Activated naive CD8-positive, alpha-beta T cell (primary cell): ENCODE measurements around the gene GZMA.
"Not testable (repeated sequence)": the region's sequence is repeated elsewhere in the genome, so short reads cannot be mapped to it uniquely, and the experiment has no call there.

Experiments used
- H3K27ac Mint-ChIP-seq: one replicate; pipeline ENCODE4 v1.8.0; 2021; ENCODE audit warnings: mixed read lengths
- H3K27me3 Mint-ChIP-seq: one replicate; pipeline ENCODE4 v1.8.0; 2021; ENCODE audit warnings: mixed read lengths
- H3K36me3 Mint-ChIP-seq: one replicate; pipeline ENCODE4 v1.8.0; 2021; ENCODE audit warnings: mixed read lengths
- H3K4me1 Mint-ChIP-seq: one replicate; pipeline ENCODE4 v1.8.0; 2021; ENCODE audit warnings: low read depth, mixed read lengths
- H3K4me3 Mint-ChIP-seq: one replicate; pipeline ENCODE4 v1.8.0; 2021; ENCODE audit warnings: mild to moderate bottlenecking, mixed read lengths
- H3K9me3 Mint-ChIP-seq: one replicate; pipeline ENCODE4 v1.8.0; 2021; ENCODE audit warnings: low read depth, mixed read lengths

Gene GZMA

DNA sequence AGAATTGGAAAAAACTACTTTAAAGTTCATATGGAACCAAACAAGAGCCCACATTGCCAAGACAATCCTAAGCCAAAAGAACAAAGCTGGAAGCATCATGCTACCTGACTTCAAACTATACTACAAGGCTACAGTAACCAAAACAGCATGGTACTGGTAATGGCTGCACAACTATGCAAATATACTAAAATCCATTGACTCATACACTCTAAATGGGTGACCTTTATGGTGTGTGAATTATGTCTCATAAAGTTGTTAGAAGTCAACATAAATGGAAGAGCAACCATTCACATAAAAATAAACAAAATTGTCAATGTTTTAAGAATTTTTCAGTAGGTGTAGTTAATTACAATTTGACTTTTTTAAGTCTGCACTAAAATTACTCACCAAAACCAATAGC lies 1.3 kb upstream of the GZMA start:
- peaks cover 28% of the 10 kb centered on the region for H3K36me3 Mint-ChIP-seq
- H3K4me1 Mint-ChIP-seq = peaks cover 92% of the 10 kb centered on the region
- H3K27me3 Mint-ChIP-seq, H3K9me3 Mint-ChIP-seq: not testable (repeated sequence)
- H3K4me3 Mint-ChIP-seq = peak overlapping the region; percentile 82
- peak overlapping the region; percentile 41 for H3K27ac Mint-ChIP-seq

DNA sequence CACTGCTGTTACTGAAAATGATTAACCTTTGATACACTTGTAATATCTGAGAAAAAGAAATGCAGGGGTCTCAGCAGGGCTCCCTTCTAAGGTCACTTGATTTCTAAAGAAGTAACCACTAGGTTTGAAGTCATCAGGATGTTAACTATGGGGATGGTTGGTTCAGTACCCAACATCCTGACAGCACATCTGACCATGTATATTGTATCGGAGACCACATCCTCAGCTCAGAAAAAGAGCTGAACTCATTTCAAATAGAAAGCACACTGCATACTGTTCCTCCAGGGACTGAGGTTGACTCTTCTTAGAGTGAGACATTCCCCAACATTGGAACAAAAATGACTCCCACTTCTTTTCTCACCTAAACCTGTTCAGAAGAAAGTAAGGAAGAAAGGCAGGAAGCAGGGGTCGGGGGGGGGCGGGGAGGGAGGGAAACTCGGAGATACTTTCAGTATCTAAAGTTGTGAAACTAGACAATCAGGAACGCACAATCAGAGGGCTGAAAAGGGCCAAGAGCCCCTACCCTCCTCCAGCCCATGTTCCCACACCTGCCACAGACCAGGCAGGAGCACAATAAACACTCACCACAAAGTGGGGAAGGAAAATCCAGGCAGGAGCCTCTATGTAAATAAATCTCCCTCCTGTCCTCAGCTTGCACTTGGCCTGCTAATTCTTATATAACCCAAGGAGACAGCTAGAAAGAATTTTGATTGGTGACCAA lies 730 bp upstream of the GZMA start:
- peaks cover 25% of the 10 kb centered on the region for H3K36me3 Mint-ChIP-seq
- H3K9me3 Mint-ChIP-seq = peaks cover 5% of the 10 kb centered on the region
- H3K27me3 Mint-ChIP-seq = no peaks in the 10 kb centered on the region
- H3K4me1 Mint-ChIP-seq = peaks cover 90% of the 10 kb centered on the region
- H3K27ac Mint-ChIP-seq = peak overlapping the region; percentile 86
- peak overlapping the region; percentile 82 for H3K4me3 Mint-ChIP-seq

DNA sequence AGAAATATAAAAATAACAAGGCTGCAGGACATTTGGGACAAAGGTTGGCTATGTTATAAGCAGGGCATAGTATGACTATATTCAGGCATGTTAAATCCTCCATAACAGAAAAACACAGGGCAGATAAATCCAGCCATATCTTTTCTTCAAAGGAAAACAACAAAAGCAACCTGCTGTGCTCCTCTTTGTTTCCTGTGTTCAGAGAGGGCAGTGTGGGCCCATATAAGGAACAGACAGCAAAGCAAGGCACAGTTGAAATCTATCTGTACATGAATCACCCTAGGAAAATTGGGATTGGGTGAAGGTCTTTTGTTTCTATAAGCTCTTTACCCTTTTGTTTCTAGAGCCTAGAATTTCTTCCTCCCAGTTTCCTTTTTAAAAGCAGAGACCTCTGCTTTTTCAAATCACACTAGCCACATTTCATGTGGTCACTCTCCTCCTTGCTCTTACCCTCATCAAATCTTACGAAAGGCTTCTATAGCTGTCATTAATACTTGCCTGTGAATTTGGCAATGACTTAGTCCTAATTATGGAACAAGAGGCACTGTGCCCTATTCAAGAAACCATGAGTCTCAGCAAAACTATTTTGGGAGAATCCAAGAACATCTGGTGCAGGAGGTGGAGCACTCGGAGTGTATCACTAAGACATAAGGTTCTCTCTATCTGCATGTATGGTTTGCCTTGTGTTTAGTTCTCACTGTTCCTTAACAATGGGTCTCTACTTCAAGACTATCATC lies 1.8 kb downstream of the GZMA start:
- Mint-ChIP-seq H3K4me3 (peak overlapping the region; percentile 47), H3K4me1 (peaks cover 65% of the 10 kb centered on the region), H3K27me3 (no peaks in the 10 kb centered on the region), H3K27ac (no peak overlapping the region), H3K36me3 (peaks cover 12% of the 10 kb centered on the region), H3K9me3 (no peaks in the 10 kb centered on the region)

DNA sequence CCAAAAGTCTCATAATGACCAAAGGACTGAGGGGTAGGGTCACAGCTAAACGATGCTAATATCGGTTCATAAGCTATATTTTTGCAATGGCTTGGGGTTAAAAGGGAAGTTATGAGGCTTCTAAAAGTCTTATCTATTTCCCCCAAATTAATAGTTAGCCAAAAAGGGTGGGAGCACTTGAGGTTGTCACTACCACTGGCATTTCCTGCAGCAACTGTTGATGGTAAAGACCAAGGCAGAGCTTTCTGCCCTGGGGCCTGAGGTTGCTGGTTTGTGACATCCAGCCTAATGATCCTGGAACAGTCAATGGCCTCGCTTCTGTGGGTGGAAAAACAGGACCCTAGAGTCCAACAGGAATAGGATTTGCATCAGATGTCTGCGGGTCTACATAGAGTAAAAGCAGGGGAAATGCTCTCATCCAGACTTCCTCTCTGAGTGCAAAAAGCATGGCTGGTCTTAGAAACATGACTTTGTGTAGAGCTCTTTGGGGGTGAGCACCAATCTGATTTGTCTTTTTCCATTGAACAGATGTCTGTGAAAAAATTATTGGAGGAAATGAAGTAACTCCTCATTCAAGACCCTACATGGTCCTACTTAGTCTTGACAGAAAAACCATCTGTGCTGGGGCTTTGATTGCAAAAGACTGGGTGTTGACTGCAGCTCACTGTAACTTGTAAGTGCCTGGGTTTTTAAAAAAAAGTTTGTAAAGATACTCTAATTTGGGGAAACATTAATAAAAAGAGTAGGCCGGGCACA lies 2.7 kb downstream of the GZMA start:
- Mint-ChIP-seq H3K4me1 (peaks cover 56% of the 10 kb centered on the region), H3K27ac (no peak overlapping the region), H3K4me3 (no peak overlapping the region)

DNA sequence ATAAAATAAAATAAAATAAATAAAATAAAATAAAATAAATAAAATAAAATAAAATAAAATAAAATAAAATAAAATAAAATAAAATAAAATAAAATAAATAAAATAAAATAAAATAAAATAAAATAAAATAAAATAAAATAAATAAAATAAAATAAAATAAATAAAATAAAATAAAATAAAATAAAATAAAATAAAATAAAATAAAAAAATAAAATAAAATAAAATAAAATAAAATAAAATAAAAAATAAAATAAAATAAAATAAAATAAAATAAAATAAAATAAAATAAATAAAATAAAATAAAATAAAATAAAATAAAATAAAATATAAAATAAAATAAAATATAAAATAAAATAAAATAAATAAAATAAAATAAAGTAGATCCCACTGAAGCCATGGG lies 3.5 kb downstream of the GZMA start:
- H3K36me3 Mint-ChIP-seq, H3K27ac Mint-ChIP-seq, H3K27me3 Mint-ChIP-seq, H3K9me3 Mint-ChIP-seq, H3K4me3 Mint-ChIP-seq: not testable (repeated sequence)
- peaks cover 47% of the 10 kb centered on the region for H3K4me1 Mint-ChIP-seq

More for the DNA sequence above, 2.7 kb downstream of the GZMA start:
- H3K9me3 Mint-ChIP-seq = no peaks in the 10 kb centered on the region
- peaks cover 8% of the 10 kb centered on the region for H3K36me3 Mint-ChIP-seq
- H3K27me3 Mint-ChIP-seq = no peaks in the 10 kb centered on the region

DNA sequence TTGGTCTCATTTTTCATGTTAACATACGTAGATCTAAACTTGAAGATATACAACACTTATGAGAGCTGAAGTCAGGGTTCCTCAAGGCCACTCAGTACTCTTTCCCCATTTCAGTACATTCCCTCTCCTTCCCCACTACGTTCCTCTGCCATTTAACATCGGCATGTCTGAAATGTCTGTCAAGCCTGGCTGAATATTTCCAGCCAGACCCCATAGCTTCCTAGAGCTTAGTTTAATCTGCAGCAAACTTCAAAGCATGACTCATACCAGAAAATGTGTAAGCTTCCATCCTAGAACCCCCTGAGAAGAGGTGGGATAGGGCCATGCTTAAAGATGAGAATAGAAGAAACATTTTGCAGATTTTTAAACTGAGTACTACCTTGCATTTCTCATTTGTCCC lies 6.2 kb downstream of the GZMA start:
- H3K27me3 Mint-ChIP-seq = no peaks in the 10 kb centered on the region
- no peak overlapping the region for H3K4me3 Mint-ChIP-seq
- H3K4me1 Mint-ChIP-seq = peaks cover 37% of the 10 kb centered on the region
- no peak overlapping the region for H3K27ac Mint-ChIP-seq
- H3K36me3 Mint-ChIP-seq = peaks cover 2% of the 10 kb centered on the region
- H3K9me3 Mint-ChIP-seq = no peaks in the 10 kb centered on the region

DNA sequence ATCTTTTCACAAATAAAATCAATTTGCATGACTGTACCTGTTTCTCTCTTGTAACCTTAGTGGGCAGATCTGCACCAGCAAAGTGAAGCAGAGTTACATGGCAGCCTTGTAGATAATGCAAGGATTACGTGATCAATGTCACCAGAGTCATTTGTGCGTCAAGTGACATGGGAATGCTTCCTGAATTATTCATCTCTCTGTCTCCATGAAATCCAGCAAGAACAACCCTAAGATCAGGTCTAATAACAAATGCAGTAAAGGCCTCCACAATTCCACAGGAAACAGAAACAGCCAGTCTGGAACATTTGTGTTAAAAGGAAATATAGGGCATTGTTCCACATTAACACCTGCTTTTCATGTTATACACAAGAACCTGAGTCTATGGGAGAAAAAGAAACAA lies 7.8 kb downstream of the GZMA start:
- Mint-ChIP-seq H3K27me3 (peaks cover 2% of the 10 kb centered on the region), H3K36me3 (peaks cover 2% of the 10 kb centered on the region), H3K27ac (no peak overlapping the region), H3K4me1 (peaks cover 25% of the 10 kb centered on the region), H3K9me3 (no peaks in the 10 kb centered on the region), H3K4me3 (no peak overlapping the region)

DNA sequence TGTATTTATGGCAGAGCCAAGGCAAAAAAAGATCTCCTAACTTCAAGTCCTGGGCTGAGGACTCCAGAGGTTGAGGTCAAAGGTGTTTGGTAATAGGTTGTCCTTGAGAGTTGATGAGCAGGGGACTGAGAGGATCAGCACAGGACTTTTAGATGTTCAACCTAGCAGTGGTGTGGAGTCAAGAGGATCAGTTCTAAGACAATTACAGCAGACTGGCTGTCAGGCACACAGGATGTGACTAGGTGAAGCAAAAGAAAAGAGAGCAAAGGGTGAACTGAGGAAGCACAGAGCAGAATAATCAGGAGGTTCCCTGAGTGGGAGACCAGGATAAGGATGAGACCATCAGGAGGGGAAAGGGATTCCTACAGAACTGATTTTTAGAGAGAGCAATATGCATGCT lies 10.9 kb downstream of the GZMA start:
- H3K4me1 Mint-ChIP-seq = peaks cover 18% of the 10 kb centered on the region
- no peak overlapping the region for H3K27ac Mint-ChIP-seq
- no peaks in the 10 kb centered on the region for H3K36me3 Mint-ChIP-seq
- H3K4me3 Mint-ChIP-seq = no peak overlapping the region
- H3K27me3 Mint-ChIP-seq = peaks cover 2% of the 10 kb centered on the region
- no peaks in the 10 kb centered on the region for H3K9me3 Mint-ChIP-seq

DNA sequence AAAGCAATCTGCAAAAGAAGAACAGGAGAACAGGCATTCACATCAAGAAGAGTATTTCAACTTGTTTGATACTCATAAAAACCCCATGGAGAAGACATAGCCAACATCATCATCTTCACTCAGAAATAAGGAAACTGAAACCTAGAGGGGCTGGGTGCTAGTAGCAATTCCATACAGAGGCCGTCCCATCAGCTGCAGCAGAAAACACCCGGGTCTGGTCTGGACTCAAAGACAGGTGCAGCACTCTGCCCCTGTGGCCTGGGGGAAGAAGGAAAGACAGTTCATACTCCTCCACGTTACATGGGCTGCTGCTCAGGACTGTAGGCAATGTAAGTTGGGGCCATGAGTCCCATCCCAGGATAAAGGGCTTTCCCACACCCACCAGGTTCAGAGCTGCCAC lies 11.6 kb downstream of the GZMA start:
- peaks cover 2% of the 10 kb centered on the region for H3K27me3 Mint-ChIP-seq
- H3K4me3 Mint-ChIP-seq = no peak overlapping the region
- no peak overlapping the region for H3K27ac Mint-ChIP-seq
- H3K4me1 Mint-ChIP-seq = peaks cover 18% of the 10 kb centered on the region
- no peaks in the 10 kb centered on the region for H3K36me3 Mint-ChIP-seq
- H3K9me3 Mint-ChIP-seq = no peaks in the 10 kb centered on the region

DNA sequence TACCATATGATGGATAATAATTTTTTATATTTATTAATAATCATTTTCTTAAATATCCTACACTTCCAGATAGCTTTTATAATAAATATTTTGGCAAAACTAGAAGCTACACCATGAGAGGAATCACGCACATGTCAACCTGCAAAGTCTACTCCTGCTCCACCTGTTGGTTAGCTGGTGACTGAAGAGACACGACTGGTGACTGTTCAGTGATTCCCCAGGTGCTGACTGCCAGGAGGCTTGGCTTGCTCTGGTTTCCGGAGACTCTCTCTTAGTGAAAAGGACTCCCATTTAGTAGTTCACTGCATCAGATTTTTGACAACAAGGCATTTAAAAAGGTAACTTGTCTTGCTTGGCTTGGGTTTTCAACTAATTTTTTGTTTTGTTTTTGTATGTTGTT lies 20.9 kb downstream of the GZMA start:
- Mint-ChIP-seq H3K27ac (no peak overlapping the region), H3K4me3 (no peak overlapping the region)

DNA sequence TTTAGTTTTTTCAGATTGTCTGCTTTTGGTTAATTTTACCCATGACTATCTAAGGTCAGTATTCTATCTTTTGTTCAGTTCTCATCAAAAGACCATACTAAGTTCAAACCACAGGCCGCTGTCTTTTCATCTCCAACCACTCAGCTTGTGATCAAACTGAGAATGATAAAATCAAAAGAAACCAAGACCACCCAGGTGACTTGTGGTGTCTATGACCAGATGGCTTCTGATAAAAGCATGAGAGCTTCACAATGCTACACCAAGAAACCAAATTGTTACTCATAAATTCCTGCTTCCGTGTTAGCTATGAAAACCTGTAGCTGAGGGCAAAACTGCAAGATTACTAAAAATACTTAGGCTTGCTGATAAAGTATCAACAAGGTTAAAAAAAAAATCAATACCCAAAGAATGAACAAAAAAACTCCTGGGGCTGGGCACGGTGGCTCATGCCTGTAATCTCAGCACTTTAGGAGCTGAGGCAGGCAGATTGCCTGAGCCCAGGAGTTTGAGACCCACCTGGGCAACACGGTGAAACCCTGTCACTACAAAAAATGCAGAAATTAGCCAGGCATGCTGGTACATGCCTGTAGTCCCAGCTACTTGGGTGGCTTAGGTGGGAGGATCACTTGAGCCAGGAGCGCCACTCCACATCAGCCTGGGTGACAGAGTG lies 31.7 kb downstream of the GZMA start:
- peaks cover 2% of the 10 kb centered on the region for H3K27me3 Mint-ChIP-seq

More for the DNA sequence above, 20.9 kb downstream of the GZMA start:
- H3K9me3 Mint-ChIP-seq = no peaks in the 10 kb centered on the region
- H3K27me3 Mint-ChIP-seq = no peaks in the 10 kb centered on the region
- peaks cover 2% of the 10 kb centered on the region for H3K4me1 Mint-ChIP-seq
- no peaks in the 10 kb centered on the region for H3K36me3 Mint-ChIP-seq

DNA sequence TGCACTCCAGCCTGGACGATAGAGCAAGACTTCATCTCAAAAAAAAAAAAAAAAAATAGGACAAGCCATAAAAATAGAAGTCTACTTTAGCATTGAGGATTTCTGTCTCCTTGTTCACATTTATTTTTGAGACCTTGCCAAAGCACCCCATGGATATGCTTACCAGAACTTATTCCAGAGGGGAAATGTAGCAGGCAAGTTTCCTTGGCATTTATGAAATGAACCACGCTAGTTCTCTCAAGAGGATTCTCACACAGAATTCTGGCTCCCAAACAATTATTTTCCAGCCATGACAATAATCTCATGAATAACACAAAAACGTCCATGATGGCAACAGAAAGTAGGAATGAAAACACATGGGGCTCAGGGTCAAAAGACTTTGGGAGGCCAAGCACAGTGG lies 34.1 kb downstream of the GZMA start:
- Mint-ChIP-seq H3K9me3 (peaks cover 9% of the 10 kb centered on the region), H3K27me3 (peaks cover 2% of the 10 kb centered on the region), H3K4me1 (peaks cover 29% of the 10 kb centered on the region), H3K4me3 (no peak overlapping the region), H3K27ac (no peak overlapping the region), H3K36me3 (peaks cover 10% of the 10 kb centered on the region)

More for the DNA sequence above, 31.7 kb downstream of the GZMA start:
- H3K36me3 Mint-ChIP-seq = peaks cover 24% of the 10 kb centered on the region
- H3K4me3 Mint-ChIP-seq = peak overlapping the region; percentile 1
- peaks cover 19% of the 10 kb centered on the region for H3K4me1 Mint-ChIP-seq
- H3K27ac Mint-ChIP-seq = peak overlapping the region; percentile 2
- peaks cover 25% of the 10 kb centered on the region for H3K9me3 Mint-ChIP-seq

DNA sequence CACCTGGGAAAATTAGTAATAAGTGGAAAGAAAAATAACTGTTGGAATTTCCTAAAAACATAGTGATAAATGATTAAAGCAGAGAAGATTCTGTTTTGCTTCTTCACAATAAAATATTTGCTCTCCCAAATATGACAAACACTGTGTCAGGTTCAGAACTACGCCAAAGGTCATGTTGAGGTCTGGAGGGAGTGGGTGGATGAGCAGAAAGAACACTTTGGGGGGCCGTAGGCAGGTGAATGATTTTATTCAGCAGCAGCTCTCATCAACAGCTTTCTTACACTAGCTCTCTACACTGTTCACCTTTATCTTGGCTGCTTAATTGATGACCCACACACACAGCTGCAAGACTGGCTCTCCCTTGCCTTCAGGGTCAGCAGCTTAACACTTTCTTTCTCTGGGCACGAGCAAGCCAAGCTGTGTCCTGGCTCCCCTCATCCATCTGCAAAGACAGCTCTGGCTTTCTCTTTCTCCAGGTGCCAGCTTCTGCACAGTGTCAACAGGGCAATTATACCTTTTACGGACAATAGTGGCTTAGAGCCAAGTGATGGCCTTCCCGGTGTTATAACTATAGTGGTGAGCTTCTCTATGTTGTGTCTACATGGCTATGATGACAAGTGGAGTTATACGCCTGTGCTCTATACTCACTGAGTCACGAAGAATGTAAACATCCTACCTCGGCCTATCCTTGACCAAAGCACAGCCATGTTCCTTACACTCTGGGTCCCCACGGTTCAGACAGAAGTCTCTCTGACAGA lies 38.6 kb downstream of the GZMA start:
- Mint-ChIP-seq H3K4me1 (peaks cover 22% of the 10 kb centered on the region), H3K27ac (no peak overlapping the region), H3K9me3 (no peaks in the 10 kb centered on the region), H3K27me3 (peaks cover 5% of the 10 kb centered on the region), H3K36me3 (peaks cover 3% of the 10 kb centered on the region), H3K4me3 (no peak overlapping the region)

DNA sequence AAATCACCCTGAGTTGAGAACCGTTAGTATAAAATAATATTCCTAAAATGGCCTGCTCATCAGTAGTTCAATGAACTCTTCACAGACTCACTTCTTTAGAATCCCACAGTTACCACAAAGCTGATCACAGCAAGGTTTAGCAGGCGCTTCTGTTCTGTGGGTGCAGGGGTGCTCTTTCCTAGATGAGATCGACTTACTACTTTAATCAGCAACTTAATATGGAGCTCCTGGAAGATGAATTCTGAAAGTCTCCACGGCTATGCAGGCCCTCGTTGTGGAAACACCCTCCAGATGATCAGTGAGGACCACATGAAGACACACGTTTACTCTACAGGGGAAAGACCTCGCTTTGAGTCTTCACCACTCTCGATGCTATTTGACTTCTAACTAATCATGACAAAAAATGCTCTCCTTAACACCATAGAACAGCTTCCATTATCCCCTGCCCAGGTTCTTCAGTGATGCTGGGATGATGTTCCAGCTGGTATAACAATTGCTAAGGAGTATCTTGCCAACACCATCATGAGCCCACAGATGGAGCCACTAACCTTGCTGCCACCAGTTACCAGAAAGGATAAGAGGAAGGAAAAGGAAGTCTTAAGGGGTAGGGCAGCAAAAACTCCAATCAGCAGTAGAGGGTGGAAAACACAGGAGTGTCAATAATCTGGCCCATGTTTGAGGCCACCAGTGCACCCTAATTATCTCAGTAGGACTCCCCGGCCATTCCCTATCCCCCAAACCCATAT lies 39.7 kb downstream of the GZMA start:
- Mint-ChIP-seq H3K36me3 (peaks cover 3% of the 10 kb centered on the region), H3K4me3 (peak overlapping the region; percentile 44), H3K9me3 (no peaks in the 10 kb centered on the region), H3K4me1 (peaks cover 28% of the 10 kb centered on the region), H3K27ac (no peak overlapping the region), H3K27me3 (peaks cover 5% of the 10 kb centered on the region)
